Measurements from ENCODE around the gene CPS1. TPM values are rescaled to one million over a fixed set of nuclear protein-coding genes. Genes with fewer than 3 reads are reported as not detected.

CPS1 gene
- total RNA-seq, 2 donors from 2014 or later, result 2.9 to 4.9 TPM

DNA sequence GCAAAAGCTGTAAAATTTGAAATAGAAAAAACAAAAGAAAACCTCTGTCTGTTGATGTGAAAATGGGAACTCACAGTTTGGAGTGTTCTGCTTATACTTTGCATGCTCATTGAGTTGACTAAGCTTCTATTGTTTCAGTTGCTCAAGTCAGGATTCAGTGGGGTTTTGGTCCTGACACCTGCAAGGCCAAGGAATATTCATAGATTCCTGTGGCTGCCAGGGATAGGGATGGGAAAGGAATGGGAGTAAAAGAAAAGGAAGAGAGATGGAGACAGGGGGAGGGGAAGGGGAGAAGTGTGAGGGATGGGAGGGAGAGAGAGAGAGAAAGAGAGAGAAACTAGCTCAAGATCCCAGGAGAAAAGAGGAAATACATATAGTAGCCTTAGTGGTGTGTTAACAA, 1.3 kb downstream of the CPS1 start:
- no peak for ATAC-seq
- no peak overlapping the region for H3K4me3 ChIP-seq
- H3K4me1 ChIP-seq, result peaks cover 16% of the 10 kb centered on the region

GRCh38 chr2:210558708-210559107, 2.3 kb downstream of the CPS1 start:
- TF ChIP-seq CTCF (IDR thresholded peaks at IDR 0.05) (no peak), POLR2A (IDR thresholded peaks at IDR 0.05) (no peak)
- Histone ChIP-seq H3K4me1 (peaks cover 20% of the 10 kb centered on the region), H3K9me3 (no peaks in the 10 kb centered on the region), H3K27me3 (no peaks in the 10 kb centered on the region), H3K36me3 (replicated peaks in 1 of 2; ENCODE audit: insufficient read depth in 1 of 2, low read depth in 2 of 2) (no peaks in the 10 kb centered on the region), H3K4me3 (no peak overlapping the region), H3K27ac (no peak overlapping the region)
- WGBS, 2 donors, result 14 to 17% methylated on average over 1 of the region's 1 CpG
- ATAC-seq, result no peak
- intact Hi-C loops (cut with DNase I), result no loop called here
- no peak for DNase-seq

More for the DNA sequence above, 1.3 kb downstream of the CPS1 start:
- no peaks in the 10 kb centered on the region for H3K9me3 ChIP-seq
- no peak overlapping the region for H3K27ac ChIP-seq
- DNase-seq, result no peak
- H3K36me3 ChIP-seq (replicated peaks in 1 of 2; ENCODE audit: insufficient read depth in 1 of 2, low read depth in 2 of 2), result no peaks in the 10 kb centered on the region
- no peak for TF ChIP-seq POLR2A (IDR thresholded peaks at IDR 0.05)
- TF ChIP-seq CTCF (IDR thresholded peaks at IDR 0.05), result no peak
- intact Hi-C loops (cut with DNase I), result no loop called here
- no peaks in the 10 kb centered on the region for H3K27me3 ChIP-seq

DNA sequence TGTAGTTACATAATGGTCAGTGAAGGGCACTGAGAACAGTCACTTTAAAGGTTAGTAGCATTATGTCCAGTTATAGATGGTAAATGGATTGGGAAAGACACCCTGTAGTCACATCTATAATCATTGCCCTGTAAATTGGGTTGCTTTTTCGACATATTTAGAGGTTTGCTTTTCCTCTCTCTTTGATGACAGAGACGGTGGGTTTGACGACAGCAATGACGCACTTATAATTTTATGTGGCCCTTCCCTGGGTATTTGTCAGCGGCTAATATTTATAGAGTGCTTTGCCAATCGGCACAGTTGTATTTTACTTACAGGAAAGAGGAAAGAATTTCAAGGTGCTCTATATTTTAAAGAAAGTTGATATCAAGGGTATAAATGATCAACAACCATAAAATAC, 2.8 kb downstream of the CPS1 start:
- H3K9me3 ChIP-seq, result no peaks in the 10 kb centered on the region
- intact Hi-C loops (cut with DNase I), result no loop called here
- TF ChIP-seq POLR2A (IDR thresholded peaks at IDR 0.05) (no peak), CTCF (IDR thresholded peaks at IDR 0.05) (no peak)
- H3K4me3 ChIP-seq, result no peak overlapping the region
- peaks cover 20% of the 10 kb centered on the region for H3K4me1 ChIP-seq
- ATAC-seq (no peak), DNase-seq (no peak)
- 88 to 94% methylated on average over 6 of the region's 6 CpGs for WGBS, 2 donors
- peak overlapping the region in 1 of 4 donors; percentile 11 for H3K27ac ChIP-seq
- no peaks in the 10 kb centered on the region for H3K36me3 ChIP-seq (replicated peaks in 1 of 2; ENCODE audit: insufficient read depth in 1 of 2, low read depth in 2 of 2)
- H3K27me3 ChIP-seq, result no peaks in the 10 kb centered on the region

DNA sequence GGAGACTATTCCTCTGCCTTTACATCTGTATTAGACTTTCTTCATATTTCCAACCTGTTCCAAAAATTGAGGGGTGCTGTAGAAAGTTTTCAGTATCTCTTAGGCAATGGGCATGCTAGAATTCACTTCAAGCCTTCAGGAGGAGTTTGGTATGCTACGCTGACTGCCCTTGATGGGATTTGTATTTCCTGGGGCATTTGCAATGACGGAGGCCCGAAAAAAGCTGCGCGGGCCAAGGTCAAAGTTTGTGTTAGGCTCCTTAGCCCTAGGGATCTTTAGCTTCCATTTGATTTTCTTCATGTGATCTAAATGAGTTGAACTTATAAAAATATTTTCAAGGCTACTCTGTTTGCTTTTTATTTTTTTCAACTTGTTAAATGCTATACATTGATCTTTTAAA, 5.1 kb downstream of the CPS1 start:
- peak overlapping the region in 1 of 4 donors; percentile 70 for H3K27ac ChIP-seq
- peaks cover 20% of the 10 kb centered on the region for H3K4me1 ChIP-seq
- H3K9me3 ChIP-seq, result no peaks in the 10 kb centered on the region
- 83 to 93% methylated on average over 5 of the region's 5 CpGs for WGBS, 2 donors
- no peaks in the 10 kb centered on the region for H3K36me3 ChIP-seq (replicated peaks in 1 of 2; ENCODE audit: insufficient read depth in 1 of 2, low read depth in 2 of 2)
- no peak overlapping the region for H3K4me3 ChIP-seq
- DNase-seq (no peak), ATAC-seq (no peak)
- intact Hi-C loops (cut with DNase I), result no loop called here
- TF ChIP-seq CTCF (IDR thresholded peaks at IDR 0.05), result no peak
- TF ChIP-seq POLR2A (IDR thresholded peaks at IDR 0.05), result no peak
- no peaks in the 10 kb centered on the region for H3K27me3 ChIP-seq

DNA sequence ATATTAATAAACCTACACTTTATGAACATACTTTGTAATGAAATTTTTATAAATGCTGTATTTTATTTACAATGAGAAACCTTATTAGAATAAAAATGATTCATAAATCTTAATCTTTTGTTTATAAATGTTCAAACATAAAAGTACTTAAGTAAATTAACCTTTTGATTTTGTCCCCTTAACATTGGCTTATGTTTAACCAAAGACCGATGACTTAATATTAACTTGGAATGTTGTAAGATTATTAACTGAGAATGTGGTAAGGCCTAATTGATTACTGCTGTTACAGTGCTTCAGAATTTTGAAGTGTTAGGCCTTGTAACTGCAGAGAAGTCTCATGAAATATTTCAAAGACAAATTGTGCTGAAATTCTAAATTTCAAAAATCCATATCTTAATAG, 5.7 kb downstream of the CPS1 start:
- Histone ChIP-seq H3K36me3 (replicated peaks in 1 of 2; ENCODE audit: insufficient read depth in 1 of 2, low read depth in 2 of 2) (no peaks in the 10 kb centered on the region), H3K27ac (peak overlapping the region in 3 of 4 donors; percentile 23 to 70 (median 41)), H3K9me3 (no peaks in the 10 kb centered on the region), H3K27me3 (no peaks in the 10 kb centered on the region), H3K4me1 (peaks cover 20% of the 10 kb centered on the region), H3K4me3 (no peak overlapping the region)
- 15 to 25% methylated on average over 1 of the region's 1 CpG for WGBS, 2 donors
- TF ChIP-seq CTCF (IDR thresholded peaks at IDR 0.05) (peak in 1 of 7 experiments; percentile 3), POLR2A (IDR thresholded peaks at IDR 0.05) (no peak)
- no peak for DNase-seq
- peak; percentile 87 for ATAC-seq
- intact Hi-C loops (cut with DNase I), result no loop called here
